Astrocyte of the spinal cord (primary cell): Measurements from ENCODE around the gene KRTAP5-7.
"Not testable (repeated sequence)": the region's sequence is repeated elsewhere in the genome, so short reads cannot be mapped to it uniquely, and the experiment has no call there.

Experiments used
- DNase-seq: peaks from one replicate; pipeline ENCODE4 v3.0.0; 2011; ENCODE audit warnings: low read depth, low spot score
- H3K4me3 ChIP-seq: 2 replicates; pipeline ENCODE4 v1.5.1; 2011; ENCODE audit warnings: low read depth, mild to moderate bottlenecking, low read length, moderate library complexity
- CTCF ChIP-seq: IDR thresholded peaks from 2 replicates; pipeline ENCODE4 v1.5.1; 2012; ENCODE audit warnings: low read depth, mild to moderate bottlenecking, low read length, inconsistent platforms
- in situ Hi-C: cut with HindIII; loops from 2 replicates; pipeline ENCODE4 v1.10.0; 2017; ENCODE audit warnings: low sequenced_read_pairs

Gene KRTAP5-7

GRCh38 chr11:71568704-71569349 is 41.8 kb downstream of the KRTAP5-7 start:
- in situ Hi-C loops = no loop called here
- no peak overlapping the region for H3K4me3 ChIP-seq
- DNase-seq = no peak

GRCh38 chr11:71571101-71571850 is 44.2 kb downstream of the KRTAP5-7 start:
- in situ Hi-C loops, H3K4me3 ChIP-seq, DNase-seq: not testable (repeated sequence)

More at GRCh38 chr11:71568704-71569349, 41.8 kb downstream of the KRTAP5-7 start:
- TF ChIP-seq CTCF = no peak

GRCh38 chr11:71572811-71573210 is 45.7 kb downstream of the KRTAP5-7 start:
- in situ Hi-C loops = no loop called here
- TF ChIP-seq CTCF = no peak
- no peak overlapping the region for H3K4me3 ChIP-seq
- no peak for DNase-seq

GRCh38 chr11:71574418-71574817 is 47.4 kb downstream of the KRTAP5-7 start:
- no peak for TF ChIP-seq CTCF
- in situ Hi-C loops = no loop called here
- H3K4me3 ChIP-seq = no peak overlapping the region
- DNase-seq = no peak

- no peak for TF ChIP-seq CTCF
- no peak overlapping the region for H3K4me3 ChIP-seq
- in situ Hi-C loops = no loop called here
- DNase-seq = no peak
Measured at GRCh38 chr11:71575723-71576424, 48.8 kb downstream of the KRTAP5-7 start.

GRCh38 chr11:71576688-71577465 is 49.8 kb downstream of the KRTAP5-7 start:
- DNase-seq, in situ Hi-C loops, H3K4me3 ChIP-seq: not testable (repeated sequence)

- no peak for TF ChIP-seq CTCF
- no peak for DNase-seq
- H3K4me3 ChIP-seq = no peak overlapping the region
- in situ Hi-C loops = no loop called here
Measured at GRCh38 chr11:71577469-71578004, 50.5 kb downstream of the KRTAP5-7 start.
